GM18499 (cell line): ENCODE measurements around the gene DAB2IP.

Experiments
- ATAC-seq: cut with Tn5 transposase; IDR thresholded peaks from one replicate; pipeline ENCODE4 v1.9.1; 2021; ENCODE audit warnings: moderate number of reproducible peaks; ENCODE audit not compliant: insufficient read depth, unreplicated experiment

DAB2IP gene

DNA sequence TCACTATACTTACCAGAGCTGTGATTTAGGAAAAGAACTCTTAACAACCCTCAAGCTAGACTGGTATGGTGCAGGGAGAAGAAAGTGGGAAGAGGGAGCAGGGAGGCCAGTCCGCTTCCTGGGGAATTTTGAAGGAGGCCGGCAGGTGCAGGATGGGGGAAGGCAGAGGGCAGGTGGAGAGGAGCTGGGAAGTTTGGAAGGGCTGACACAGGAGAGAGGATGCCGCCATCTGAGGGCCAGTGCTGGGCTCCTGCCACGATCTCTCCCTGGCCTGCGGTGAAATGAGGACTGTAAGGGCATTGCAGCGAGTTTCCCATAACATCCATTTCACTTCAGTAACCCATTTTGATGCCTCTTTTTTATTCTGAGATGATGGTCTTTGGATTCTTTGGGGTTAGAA lies 8.9 kb downstream of the DAB2IP start:
- no peak for ATAC-seq

- no peak for ATAC-seq
Measured at GRCh38 chr9:121660876-121661275, 9.4 kb downstream of the DAB2IP start.

DNA sequence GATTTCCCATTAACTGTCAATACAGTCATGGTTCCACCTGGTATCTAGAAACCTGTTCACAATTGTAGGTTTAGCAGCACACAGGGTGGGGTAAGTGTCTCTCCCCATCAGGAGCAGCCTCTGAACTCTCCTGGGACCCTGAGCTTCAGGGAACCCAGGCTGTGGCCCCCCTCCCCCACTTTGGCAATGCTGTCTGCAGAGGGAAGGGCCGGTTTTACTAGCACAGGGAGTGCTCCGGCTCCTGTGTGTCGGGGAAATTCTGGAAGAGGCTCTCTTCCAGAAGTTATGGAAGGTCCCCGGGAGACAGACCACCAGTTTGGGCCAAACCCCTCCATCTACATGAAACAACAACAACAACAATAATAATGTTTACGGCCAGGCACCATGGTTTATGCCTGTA lies 9.9 kb downstream of the DAB2IP start:
- no peak for ATAC-seq

DNA sequence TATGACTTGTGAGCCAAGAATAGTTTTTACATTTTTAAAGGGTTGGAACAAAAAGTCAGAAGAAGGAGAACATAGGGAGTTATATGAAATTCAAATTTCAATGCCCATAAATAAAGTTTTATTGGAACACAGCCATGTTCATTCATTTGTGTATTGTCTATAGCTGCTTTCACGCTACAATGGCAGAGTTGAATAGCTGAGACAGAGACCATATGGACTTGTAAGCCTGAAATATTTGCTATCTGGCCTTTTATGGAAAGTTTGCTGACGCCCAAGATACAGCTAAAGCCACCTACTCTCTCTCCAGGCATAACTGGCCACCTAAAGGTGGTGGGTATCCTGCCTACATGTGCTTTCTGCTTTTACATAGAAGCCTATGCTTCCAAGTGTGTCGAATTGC lies 10.9 kb downstream of the DAB2IP start:
- ATAC-seq = no peak

DNA sequence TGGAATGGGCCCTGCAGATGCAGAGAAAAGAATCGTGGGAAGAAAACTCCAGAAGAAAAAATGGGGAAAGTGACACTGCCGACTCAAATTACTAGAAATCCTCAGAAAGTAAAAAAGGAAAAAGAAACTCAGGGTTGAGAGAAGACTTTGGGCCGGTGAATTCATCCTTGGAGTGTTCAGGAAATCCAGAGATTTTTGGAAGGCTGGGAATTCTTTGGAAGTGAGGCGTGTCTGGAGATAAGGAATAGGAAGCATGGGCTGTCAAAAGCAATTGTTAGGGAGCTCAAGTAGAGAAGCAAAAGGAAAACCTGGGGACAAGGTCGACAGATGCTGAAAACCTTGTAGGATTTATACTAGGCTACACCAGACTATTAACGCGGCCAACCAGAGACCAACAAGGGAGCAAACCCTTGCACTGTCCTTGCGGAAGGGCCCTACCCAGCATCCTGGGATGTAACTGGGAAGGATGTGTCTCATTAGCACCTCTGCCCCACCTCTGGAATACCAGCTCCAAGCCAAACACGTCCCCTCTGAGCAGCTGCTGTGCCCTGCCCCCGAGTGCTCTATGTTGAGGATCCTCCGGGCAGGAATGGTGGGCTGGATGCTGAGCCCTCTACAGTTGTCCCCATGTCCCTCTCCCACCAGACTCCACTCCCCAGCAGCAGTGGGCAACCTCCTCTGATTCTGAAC lies 11.6 kb downstream of the DAB2IP start:
- no peak for ATAC-seq

DNA sequence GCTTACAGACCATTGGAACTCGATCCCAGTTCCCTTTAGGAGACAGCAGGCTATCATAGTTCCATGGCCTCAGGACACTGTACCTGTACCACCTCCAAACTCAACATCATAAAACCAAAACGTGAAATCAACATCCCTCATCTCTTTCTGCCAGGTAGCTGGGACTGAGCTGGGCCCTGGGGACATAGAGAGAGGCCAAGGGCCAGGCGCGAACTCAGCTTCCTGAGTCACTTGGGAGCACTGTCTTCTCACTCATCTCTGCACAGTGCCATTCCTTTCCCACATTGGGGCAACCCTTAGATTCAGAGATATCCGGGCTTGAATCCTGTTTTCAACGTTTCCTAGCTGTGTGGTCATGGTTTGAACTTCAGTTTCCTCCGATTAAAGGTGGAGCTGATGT lies 12.2 kb downstream of the DAB2IP start:
- ATAC-seq = no peak

GRCh38 chr9:121666294-121666693 lies 14.9 kb downstream of the DAB2IP start:
- no peak for ATAC-seq

- ATAC-seq = no peak
Measured at GRCh38 chr9:121667214-121667613, 15.8 kb downstream of the DAB2IP start.

DNA sequence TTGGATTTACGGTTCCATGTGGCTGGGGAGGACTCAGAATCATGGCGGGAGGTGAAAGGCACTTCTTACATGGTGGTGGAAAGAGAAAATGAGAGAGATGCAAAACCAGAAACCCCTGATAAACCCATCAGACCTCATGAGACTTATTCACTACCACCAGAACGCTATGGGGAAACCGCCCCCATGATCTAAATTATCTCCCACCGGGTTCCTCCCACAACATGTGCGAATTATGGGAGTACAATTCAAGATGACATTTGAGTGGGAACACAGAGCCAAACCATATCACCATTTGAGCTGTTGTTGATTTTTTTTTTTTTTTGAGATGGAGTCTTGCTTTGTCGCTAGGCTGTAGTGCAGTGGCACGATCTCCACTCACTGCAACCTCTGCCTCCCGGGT lies 16.5 kb downstream of the DAB2IP start:
- ATAC-seq = no peak

DNA sequence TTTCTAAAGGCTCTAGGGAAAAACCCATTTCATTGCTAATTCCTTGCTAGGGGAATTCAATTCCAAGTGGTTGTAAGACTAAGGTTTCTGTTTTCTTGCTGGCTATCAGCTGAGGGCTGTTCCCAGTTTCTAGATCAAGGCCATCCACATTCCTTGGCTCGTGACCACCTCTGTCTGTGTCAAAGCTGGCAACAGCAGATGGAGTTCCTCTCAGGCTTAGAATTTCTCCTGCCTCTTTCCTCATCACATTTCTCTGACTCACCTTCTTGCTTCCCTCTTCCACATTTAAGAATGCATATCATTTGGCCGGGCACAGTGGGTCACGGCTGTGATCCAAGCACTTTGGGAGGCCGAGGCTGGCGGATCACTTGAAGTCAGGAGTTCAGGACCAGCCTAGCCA lies 19.0 kb downstream of the DAB2IP start:
- ATAC-seq = no peak

DNA sequence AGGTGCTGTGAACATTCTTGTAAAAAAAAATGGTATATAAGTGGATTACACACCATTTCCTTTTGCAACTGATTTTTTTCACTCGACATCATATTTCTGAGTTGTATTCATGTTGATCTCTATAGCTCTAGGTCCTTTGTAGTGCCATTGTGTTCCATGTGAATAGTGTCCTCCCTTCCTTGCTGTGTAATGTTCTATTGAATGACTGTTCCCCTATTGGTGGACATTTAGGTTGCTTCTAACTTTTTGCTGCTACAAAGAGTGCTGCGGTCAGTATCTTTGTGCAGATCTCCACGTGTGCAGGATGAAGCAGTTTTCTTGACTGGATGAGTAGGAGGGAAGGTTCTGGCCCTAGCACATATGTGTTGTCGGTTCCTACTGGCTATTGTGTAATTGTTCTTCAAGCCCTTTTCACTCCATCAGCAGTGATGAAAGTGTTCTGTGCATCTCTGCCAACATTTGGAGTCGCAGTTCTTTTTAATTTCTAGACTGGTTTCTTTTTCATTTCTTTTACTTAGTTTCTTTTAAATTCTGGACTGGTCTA lies 20.2 kb downstream of the DAB2IP start:
- no peak for ATAC-seq

GRCh38 chr9:121672213-121672612 lies 20.8 kb downstream of the DAB2IP start:
- no peak for ATAC-seq

DNA sequence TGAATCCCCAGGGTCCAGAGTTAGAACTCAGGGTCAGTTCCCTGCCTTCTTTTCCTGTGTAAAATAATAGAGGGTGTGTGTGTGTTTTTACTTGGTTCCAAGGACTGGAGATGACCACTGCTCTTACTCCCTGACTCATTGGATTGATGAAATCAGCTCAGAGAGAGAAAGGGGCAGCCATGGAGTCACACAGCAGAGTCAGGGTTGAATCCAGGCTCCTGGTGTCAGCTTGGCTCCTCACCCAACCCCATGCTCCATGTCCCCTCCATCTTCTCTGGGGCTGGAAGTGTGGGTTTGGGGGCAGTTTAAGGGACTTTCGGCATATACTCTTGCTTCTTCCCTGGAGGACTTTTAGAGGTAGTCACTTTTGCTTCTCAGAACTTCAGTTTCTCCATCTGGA lies 21.6 kb downstream of the DAB2IP start:
- no peak for ATAC-seq

DNA sequence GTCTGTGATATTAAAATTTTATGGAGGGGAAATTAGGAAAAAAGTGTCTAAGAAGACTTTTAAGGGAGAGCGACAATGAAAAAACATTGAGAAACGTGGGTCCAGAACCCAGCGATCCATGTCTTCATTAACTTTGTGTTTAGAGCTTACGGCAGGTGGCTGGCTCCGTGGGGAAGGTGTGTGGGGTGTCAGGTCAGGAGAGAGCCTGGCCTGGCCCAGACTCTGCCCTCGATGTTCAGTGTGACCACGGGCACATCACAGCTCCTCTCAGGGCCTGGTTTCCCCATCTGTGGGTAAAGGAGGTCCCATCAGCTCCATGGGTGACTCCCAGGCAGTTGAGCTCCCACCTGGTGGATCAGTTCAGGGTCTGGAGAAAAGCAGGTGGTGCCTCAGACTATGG lies 22.1 kb downstream of the DAB2IP start:
- ATAC-seq = no peak

DNA sequence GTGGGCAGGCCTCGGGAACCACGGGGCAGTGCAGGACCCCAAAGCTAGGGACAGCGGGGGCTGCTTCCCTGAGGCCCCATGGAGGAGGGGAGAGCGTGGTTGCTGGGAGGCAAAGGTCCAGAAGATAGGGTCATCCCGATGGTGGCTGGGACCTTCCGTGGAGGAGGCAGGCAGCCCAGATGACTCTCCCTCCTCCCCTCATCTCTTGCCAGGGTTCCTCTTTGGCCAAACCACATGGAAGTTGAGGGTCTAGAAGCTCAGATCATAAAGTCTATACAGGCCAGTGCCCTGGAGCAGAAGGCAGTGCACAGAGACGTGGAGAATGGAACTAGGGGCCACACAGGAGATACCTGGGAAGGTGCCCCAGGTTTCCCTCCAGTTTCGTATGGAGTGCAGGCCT lies 22.6 kb downstream of the DAB2IP start:
- no peak for ATAC-seq

GRCh38 chr9:121674952-121675351 lies 23.5 kb downstream of the DAB2IP start:
- no peak for ATAC-seq

DNA sequence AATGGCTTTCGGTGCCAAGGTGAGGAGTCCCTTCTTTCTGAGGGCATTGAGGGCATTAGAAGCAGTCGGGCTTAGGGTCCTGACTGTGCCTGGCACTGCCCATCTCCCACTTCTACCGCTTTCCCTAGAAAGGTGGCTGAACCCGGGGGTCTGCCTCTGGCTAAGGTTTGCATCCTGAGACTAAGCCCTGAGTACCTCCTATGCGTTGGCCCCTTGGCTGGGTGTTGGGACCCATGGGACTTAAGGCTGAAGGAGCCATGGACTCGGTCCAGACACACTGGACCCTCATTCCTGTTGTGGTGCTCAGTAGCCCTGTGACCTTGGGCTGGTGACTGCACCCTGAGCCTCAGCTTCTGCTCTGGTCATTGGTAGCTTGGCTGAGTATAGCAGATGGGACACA lies 23.9 kb downstream of the DAB2IP start:
- no peak for ATAC-seq

DNA sequence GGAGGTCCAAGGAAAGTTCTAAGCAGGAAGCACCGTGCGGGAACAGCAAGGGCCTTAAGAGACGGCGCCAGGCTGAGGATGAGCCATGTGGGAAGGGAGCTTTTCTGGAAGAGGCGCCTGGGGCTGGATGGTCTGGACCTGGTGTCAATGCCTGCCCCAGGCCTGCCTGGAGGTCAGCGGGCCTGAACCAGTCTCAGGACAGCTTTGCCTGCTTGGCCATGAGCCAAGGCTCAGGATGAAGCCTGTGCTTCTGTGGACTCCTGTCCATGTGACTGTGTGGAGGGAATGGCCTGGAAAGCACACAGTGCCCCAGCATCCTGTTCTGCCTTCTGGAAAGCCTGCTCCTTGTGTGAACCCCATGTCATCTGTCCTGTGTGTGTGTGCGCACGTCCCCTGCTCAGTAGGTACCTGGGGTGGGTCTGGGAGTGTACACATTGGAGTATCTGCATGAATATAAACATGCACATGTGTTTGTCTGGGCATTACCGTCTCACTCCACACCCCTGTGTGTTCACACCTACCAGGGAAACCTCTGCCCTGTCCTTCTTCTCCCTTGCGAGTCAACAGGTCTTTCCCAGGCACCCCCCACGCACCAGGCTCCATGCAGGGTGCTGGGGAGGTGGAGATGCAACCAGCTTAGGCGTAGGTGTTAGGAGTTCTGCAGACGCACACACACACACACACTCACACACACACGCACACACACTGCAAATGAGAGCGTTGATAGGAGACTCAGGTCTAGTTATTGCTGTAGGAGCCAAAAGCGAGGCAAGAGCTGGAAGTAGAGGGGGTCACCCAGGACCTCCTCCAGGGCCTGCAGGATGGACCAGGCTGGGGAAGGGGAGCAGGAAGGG lies 24.8 kb downstream of the DAB2IP start:
- ATAC-seq = no peak

GRCh38 chr9:121676926-121677325 lies 25.5 kb downstream of the DAB2IP start:
- ATAC-seq = no peak

GRCh38 chr9:121678501-121679022 lies 27.1 kb downstream of the DAB2IP start:
- ATAC-seq = no peak

DNA sequence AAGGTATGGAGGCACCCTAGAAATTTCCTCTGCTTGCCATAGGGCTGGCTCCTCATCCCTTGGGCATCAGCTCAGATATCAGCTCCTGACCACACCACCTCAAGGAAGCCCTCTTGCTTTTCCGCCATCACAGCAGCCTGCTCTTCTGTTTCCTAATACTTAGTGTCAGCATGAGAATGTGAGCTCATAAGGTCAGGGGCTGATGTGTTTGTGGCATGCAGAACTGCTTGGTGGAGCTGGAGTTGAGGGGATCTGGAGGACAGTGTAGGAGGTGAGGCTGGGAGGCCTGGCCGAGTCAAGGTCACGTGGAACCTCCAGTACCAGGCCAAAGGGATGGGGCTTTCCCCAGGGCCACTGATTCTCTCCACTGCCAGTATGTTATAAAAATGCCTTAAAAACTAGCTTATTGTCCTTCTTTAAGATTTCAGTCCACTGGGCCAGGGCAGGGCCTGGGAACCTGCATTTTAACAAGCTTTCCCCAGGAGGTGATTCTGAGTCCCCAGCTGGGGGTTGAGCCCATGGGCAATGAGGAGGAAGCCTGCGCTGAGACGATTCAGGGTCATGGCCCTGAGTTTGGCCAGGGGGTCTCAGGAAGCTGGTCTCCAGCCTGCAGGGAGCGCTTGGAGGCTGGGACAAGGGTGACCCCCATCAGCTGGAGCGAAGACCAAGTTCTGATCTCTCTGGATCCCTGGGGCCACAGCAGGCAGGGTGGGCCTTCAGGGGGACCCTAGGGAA lies 28.6 kb downstream of the DAB2IP start:
- ATAC-seq = no peak
